ENCODE results near the gene PRKACG.
"Not testable (repeated sequence)": the region's sequence is repeated elsewhere in the genome, so short reads cannot be mapped to it uniquely, and the experiment has no call there.

Gene PRKACG

GRCh38 chr9:69014013-69014412 lies at the start of gene PRKACG:
Gene PRKACG, minus strand, starts transcription at chr9:69014113. Its CDS starts 21 bp downstream, at chr9:69014092.
- no peak for DNase-seq (ENCODE audit: low spot score)

- DNase-seq (ENCODE audit: low spot score) = no peak
These were observed 48.3 kb upstream of the PRKACG start for GRCh38 chr9:69062195-69062594.

GRCh38 chr9:69060766-69061165 lies 46.9 kb upstream of the PRKACG start:
- DNase-seq (ENCODE audit: low spot score) = no peak

DNA sequence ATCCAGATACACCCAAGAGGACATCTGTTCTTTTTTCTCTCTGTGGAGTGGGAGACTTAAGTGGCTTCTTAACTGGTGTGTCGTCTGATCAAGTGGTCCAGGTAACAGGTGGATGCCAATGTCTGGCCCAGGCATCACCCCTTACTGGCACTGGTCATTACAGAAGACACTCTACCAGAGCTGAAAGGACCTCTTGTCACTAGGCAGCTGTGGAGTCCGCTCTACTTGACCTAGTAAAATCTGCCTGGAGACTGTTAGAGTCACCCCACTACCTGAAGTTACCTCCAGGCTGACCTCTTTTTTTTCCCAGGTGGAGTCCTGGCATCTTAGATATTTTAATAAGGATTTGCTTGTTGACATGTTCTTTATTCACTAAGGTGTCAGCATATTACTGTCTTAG lies 44.2 kb upstream of the PRKACG start:
- DNase-seq (ENCODE audit: low spot score) = no peak

- no peak for DNase-seq (ENCODE audit: low spot score)
These were observed 42.4 kb upstream of the PRKACG start for GRCh38 chr9:69056191-69056815.

DNA sequence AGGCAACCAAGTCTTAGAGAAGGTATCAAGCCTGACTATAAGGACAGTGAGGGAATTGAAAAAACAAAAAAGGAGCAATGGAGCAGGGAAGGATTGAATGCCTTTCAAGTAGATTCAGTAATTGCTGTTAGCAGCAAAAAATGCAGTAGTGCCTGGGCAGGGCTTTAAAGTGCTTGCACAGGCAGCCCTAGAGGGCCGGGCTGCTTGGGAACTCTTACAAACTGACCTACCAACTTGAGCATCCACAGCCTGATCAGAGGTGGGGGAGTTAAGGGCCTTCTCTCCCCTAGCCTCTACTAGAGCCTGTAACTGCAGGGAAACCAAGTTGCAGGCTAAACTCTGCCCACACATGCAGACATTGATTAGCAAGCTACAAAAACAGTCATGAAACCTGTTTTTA lies 41.1 kb upstream of the PRKACG start:
- no peak for DNase-seq (ENCODE audit: low spot score)

DNA sequence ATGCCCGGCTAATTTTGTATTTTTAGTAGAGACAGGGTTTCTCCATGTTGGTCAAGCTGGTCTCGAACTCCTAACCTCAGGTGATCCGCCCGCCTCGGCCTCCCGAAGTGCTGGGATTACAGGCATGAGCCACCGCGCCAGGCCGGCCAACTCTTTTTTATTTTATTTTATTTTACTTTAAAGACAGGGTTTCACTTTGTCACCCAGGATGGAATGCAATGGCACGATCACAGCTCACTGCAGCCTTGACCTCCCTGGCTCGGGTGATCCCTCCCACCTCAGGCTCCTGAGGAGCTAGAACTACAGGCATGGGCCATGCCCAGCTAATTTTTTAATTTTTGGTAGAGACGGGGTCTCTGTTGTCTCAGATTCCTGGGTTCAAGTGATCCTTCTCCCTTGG lies 37.0 kb upstream of the PRKACG start:
- DNase-seq (ENCODE audit: low spot score) = not testable (repeated sequence)

- no peak for DNase-seq (ENCODE audit: low spot score)
These were observed 35.2 kb upstream of the PRKACG start for GRCh38 chr9:69049094-69049493.

DNA sequence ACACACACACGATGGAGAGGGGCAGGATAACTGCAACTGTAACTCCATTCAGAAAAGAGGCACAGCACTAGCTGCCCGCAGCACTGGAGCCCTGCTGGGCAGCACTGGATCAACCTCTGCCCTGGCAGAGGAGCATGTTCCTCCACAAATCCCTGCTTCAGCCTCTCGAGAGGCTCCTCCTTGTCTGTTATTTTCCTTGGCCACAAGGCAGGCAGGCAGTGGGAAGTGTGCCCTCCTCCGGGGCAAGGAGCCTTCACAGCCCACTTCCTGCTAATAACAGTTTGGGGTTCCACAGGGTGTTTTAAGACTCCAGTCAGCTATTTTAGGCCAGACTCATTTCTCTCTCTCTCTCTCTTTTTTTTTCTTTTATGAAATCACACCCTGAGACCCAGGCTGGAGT lies 33.5 kb upstream of the PRKACG start:
- DNase-seq (ENCODE audit: low spot score) = no peak

DNA sequence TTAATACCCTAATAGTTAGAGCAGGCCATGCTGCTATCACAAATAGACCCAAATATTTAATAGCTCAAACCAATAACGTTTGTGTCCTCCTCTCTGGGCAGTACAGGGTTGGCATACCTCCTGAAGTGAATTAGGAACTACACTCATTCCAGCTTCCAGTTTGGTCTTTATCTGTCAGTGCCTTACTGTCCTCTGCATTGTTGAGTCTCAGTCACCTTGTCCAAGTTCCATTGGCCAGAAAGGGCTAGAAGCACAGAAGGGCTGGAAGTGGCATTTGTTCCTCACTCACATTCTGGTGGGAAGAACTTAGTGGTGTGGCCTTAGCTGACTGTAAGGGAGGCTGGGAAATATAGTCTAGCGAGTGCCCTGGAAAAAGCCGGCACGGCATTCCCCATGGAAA lies 32.8 kb upstream of the PRKACG start:
- DNase-seq (ENCODE audit: low spot score) = no peak

DNA sequence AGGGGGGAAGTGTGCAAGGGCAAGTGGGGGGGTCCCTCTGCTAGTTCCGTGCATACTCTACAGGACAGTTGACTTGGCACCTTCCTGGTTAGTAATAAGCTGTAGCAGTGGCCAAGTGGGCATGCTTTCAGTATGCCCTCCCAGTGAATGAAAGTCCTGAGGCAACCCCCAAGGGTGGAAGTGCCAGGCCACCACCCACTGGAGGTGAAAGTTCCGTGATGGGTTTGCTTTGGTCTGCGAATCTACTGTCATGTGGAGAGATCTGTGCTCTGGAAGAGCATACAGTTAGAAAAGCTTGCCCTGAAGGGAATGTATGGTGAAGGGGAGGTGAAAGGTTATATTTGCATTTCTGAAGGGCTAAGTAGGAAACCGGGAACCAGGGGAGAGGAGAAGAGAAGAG lies 31.9 kb upstream of the PRKACG start:
- no peak for DNase-seq (ENCODE audit: low spot score)

DNA sequence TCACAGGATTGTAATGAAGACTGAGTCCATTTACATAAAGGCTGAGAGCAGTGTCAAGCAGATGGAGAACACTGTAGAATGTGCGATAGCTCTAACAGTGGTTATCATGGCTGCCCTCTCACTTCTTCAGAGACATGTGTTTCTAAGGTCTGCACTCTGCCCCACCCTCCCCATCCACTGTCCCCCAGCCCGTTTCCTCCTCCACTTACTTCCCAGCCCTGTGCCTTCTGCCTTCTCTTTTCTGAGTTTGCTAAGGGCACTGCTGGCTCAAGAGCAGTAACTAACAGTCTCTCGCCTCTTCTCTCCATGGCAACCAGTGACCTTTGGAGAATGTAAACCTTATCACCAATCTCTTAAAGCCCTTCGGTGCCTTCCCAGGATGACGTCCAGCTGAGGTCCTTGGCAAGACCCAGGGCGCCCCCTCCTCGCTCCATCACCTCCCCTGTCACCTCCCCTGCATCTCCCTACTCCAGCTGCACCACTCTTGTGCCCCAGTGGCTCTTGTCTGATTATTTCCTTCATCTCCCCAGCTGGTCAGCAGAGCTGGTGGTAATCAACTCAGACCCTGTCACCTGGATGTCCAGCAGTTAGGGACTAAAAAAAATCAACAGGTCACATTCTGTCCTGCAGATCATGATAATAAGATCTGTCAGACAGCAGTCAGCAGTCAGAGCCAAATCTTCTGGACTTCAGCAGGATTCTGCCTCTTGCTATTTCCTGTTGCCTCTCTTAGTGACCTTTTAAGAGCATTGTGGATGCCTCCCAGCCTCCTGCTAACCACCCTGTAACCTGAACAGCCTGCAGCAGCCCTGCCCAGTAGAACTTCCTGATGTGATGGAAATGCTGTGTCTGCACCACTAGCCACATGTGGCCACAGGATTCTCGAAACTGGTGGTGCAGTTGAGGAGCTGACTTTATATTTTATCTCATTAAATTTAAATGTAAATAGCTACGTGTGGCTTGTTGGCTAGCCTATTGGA lies 30.6 kb upstream of the PRKACG start:
- no peak for DNase-seq (ENCODE audit: low spot score)

- DNase-seq (ENCODE audit: low spot score) = no peak
These were observed 26.7 kb upstream of the PRKACG start for GRCh38 chr9:69040646-69041045.

DNA sequence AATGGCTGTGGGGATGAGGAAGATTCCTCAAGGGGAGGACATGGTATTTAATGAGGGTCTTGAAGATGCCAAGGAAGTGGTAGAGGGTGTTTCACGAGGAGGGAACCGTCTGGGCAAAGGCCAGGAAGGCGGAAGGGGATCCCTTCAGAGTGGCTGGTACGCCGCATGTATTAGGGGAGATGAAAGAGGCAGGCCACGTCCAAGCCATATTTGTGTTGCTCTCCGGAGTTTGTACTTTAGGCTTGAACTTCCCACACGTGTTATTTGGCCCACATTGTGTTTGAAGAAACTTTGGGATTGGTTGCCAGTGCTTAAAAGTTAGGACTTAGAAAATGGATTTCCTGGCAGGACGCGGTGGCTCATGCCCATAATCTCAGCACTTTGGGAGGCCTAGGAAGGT lies 22.9 kb upstream of the PRKACG start:
- DNase-seq (ENCODE audit: low spot score) = no peak

GRCh38 chr9:69036309-69036708 lies 22.4 kb upstream of the PRKACG start:
- no peak for DNase-seq (ENCODE audit: low spot score)

DNA sequence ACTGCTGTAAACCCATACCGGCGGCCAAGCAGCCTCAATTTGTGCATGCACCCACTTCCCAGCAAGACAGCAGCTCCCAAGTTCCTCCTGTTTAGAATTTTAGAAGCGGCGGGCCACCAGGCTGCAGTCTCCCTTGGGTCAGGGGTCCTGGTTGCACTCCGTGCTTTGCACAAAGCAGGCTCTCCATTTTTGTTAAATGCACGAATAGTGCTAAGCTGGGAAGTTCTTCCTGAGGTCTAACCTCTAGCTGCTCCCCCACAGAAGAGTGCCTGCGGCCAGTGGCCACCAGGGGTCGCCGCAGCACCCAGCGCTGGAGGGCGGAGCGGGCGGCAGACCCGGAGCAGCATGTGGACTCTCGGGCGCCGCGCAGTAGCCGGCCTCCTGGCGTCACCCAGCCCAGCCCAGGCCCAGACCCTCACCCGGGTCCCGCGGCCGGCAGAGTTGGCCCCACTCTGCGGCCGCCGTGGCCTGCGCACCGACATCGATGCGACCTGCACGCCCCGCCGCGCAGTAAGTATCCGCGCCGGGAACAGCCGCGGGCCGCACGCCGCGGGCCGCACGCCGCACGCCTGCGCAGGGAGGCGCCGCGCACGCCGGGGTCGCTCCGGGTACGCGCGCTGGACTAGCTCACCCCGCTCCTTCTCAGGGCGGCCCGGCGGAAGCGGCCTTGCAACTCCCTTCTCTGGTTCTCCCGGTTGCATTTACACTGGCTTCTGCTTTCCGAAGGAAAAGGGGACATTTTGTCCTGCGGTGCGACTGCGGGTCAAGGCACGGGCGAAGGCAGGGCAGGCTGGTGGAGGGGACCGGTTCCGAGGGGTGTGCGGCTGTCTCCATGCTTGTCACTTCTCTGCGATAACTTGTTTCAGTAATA lies 21.8 kb upstream of the PRKACG start, which contains the start of gene FXN:
Gene FXN, plus strand, starts transcription at position 315 of the 871 bp plus-strand sequence. Its CDS starts 31 bp downstream, at position 346.
- DNase-seq (ENCODE audit: low spot score) = peak; percentile 94

- no peak for DNase-seq (ENCODE audit: low spot score)
These were observed 20.2 kb upstream of the PRKACG start for GRCh38 chr9:69034071-69034470.

- DNase-seq (ENCODE audit: low spot score) = no peak
These were observed 17.1 kb upstream of the PRKACG start for GRCh38 chr9:69030851-69031645.

DNA sequence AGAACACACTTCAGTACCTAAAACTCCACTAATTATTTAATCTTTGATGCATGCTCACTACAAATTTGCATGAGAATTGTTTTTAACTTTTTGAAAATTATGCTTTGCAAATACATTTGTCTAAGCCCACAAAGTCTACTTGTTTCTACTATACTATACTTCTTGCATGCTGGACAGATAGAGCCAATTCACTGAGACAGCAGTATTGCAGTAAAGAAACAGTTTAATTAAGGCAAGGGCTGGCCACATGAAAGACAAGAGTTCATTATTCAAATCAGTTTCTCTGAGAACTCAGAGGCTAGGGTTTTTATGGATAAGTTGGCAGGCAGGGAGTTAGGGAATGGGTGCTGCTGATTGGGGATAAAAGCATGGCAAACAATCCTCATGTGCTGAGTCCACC lies 15.6 kb upstream of the PRKACG start:
- DNase-seq (ENCODE audit: low spot score) = no peak

DNA sequence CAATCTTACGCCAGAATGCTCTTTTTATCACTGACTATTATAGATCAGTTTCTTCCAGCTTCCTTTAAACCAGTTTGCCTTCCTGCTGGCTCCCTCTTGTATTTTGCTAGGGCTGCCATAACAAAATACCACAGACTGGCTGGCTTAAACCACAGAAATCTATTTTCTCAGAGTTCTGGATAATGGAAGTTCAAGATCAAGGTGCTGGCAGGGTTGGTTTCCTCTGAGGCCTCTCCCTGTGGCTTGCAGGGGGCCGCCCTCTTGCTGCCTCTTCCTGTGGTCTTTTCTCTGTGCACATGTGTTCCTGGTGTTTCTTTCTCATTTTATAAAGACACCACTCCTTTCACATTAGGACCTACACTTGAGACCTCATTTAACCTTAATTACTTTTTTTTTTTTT lies 14.8 kb upstream of the PRKACG start:
- no peak for DNase-seq (ENCODE audit: low spot score)

DNA sequence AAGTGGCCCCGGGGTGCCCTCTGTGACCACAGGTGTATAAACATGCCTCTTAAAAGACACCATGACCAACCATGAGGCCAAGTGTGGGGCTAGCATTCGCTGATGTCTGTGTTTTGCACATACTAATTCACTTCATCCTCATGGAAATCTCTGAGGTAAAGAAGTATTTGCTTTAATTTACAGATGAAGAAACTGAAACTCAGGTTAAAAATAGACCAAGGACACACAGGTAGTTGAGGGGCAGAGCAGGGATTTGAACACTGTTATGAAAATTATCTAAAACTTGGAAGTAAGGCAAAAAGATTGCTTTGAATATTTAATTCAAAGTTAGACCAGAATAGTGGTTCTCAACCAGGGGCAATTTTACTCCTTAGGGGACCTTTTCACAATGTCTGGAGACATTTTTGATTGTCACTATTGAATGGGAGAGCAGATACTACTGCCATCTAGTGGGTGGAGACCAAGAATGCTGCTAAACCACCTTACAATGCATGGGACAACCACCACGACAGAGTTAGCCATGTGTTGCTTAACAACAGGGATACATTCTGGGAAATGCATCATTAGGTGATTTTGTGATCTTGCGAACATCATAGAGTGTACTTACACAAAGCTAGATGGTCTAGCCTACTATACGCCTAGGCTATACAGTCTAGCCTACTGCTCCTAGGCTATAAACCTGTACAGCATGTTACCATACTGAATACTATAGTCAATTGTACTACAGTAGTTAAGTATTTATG lies 13.6 kb upstream of the PRKACG start:
- DNase-seq (ENCODE audit: low spot score) = peak; percentile 60
